Measurements from ENCODE around the gene IL1RAPL2. TPM values are rescaled to one million over a fixed set of nuclear protein-coding genes. Genes with fewer than 3 reads are reported as not detected.

The IL1RAPL2 gene
- total RNA-seq, 4 donors from 2014 or later: not detected

- Histone ChIP-seq H3K36me3 (no peaks in the 10 kb centered on the region), H3K27ac (no peak overlapping the region), H3K4me1 (no peaks in the 10 kb centered on the region), H3K4me3 (replicated peaks in 1 of 3) (no peak overlapping the region), H3K9me3 (no peaks in the 10 kb centered on the region), H3K27me3 (no peaks in the 10 kb centered on the region)
- WGBS, 2 donors: 50 to 52% methylated on average over 1 of the region's 1 CpG
- TF ChIP-seq POLR2A (IDR thresholded peaks at IDR 0.05): no peak
- TF ChIP-seq CTCF (IDR thresholded peaks at IDR 0.05): no peak
- no peak for DNase-seq
- intact Hi-C loops (cut with DNase I): no loop called here
These were observed 550.5 kb downstream of the IL1RAPL2 start for GRCh38 chrX:105116486-105116885.

- H3K4me1 ChIP-seq: no peaks in the 10 kb centered on the region
- intact Hi-C loops (cut with DNase I): no loop called here
- no peaks in the 10 kb centered on the region for H3K36me3 ChIP-seq
- TF ChIP-seq POLR2A (IDR thresholded peaks at IDR 0.05) (no peak), CTCF (IDR thresholded peaks at IDR 0.05) (no peak)
- 95 to 100% methylated on average over 1 of the region's 1 CpG for WGBS, 2 donors
- H3K27ac ChIP-seq: no peak overlapping the region
- no peak overlapping the region for H3K4me3 ChIP-seq (replicated peaks in 1 of 3)
- no peak for DNase-seq
- H3K27me3 ChIP-seq: no peaks in the 10 kb centered on the region
- H3K9me3 ChIP-seq: no peaks in the 10 kb centered on the region
These were observed 551.6 kb downstream of the IL1RAPL2 start for GRCh38 chrX:105117621-105118020.

DNA sequence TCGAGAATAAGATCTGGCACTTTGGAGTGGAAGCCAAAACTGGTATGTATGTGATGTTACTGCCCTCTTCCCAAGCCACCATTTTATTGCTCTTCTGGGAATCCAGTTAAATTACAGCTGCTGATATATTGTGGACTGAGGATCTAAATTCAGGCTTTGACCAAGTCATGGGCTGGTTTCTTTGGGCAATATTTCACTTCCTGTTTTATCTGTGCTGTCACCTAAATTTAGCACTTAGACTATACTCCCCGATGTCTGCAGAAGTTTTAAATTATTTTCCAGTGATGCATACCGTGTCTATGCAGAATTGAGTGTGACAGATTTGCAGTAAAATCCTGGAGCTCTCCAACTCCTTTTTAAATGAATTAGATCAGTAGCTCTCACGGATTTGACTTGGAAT, 554.5 kb downstream of the IL1RAPL2 start:
- Histone ChIP-seq H3K4me3 (replicated peaks in 1 of 3) (no peak overlapping the region), H3K36me3 (no peaks in the 10 kb centered on the region), H3K9me3 (no peaks in the 10 kb centered on the region), H3K27me3 (no peaks in the 10 kb centered on the region), H3K4me1 (no peaks in the 10 kb centered on the region), H3K27ac (no peak overlapping the region)
- TF ChIP-seq POLR2A (IDR thresholded peaks at IDR 0.05) (no peak), CTCF (IDR thresholded peaks at IDR 0.05) (no peak)
- intact Hi-C loops (cut with DNase I): no loop called here
- no peak for DNase-seq
- WGBS, 2 donors: 63 to 68% methylated on average over 4 of the region's 4 CpGs

- no peak for DNase-seq
- Histone ChIP-seq H3K36me3 (no peaks in the 10 kb centered on the region), H3K9me3 (no peaks in the 10 kb centered on the region), H3K4me3 (replicated peaks in 1 of 3) (no peak overlapping the region), H3K27ac (no peak overlapping the region), H3K4me1 (no peaks in the 10 kb centered on the region), H3K27me3 (no peaks in the 10 kb centered on the region)
- TF ChIP-seq CTCF (IDR thresholded peaks at IDR 0.05) (no peak), POLR2A (IDR thresholded peaks at IDR 0.05) (no peak)
- intact Hi-C loops (cut with DNase I): no loop called here
- 83 to 95% methylated on average over 2 of the region's 2 CpGs for WGBS, 2 donors
These were observed 555.2 kb downstream of the IL1RAPL2 start for GRCh38 chrX:105121186-105121585.

GRCh38 chrX:105126201-105126600, 560.2 kb downstream of the IL1RAPL2 start:
- TF ChIP-seq POLR2A (IDR thresholded peaks at IDR 0.05): no peak
- no peak for TF ChIP-seq CTCF (IDR thresholded peaks at IDR 0.05)
- no peaks in the 10 kb centered on the region for H3K9me3 ChIP-seq
- H3K36me3 ChIP-seq: no peaks in the 10 kb centered on the region
- no peaks in the 10 kb centered on the region for H3K27me3 ChIP-seq
- H3K4me3 ChIP-seq (replicated peaks in 1 of 3): no peak overlapping the region
- no peak overlapping the region for H3K27ac ChIP-seq
- DNase-seq: no peak
- H3K4me1 ChIP-seq: no peaks in the 10 kb centered on the region
- intact Hi-C loops (cut with DNase I): no loop called here

Data from thyroid gland (tissue), 4 donors.